ENCODE results near the gene ZDHHC20.
A peak's percentile ranks its signal among the peaks of the same experiment; 100 is the strongest.

ZDHHC20 gene

GRCh38 chr13:21326155-21327031 is 132.7 kb downstream of the ZDHHC20 start:
- Histone ChIP-seq H3K4me1 (ENCODE audit: control insufficient read depth, insufficient read depth, low read length) (peaks cover 3% of the 10 kb centered on the region), H3K27me3 (ENCODE audit: control insufficient read depth in 1 of 2, insufficient read depth in 2 of 2, low read length in 2 of 2) (no peaks in the 10 kb centered on the region), H3K4me3 (ENCODE audit: low read length in 2 of 2) (peak overlapping the region; percentile 56 to 76), H3K27ac (ENCODE audit: low read length) (no peak overlapping the region), H3K9me3 (ENCODE audit: control insufficient read depth in 2 of 2, low read length in 2 of 2) (no peaks in the 10 kb centered on the region), H3K9ac (ENCODE audit: low read length in 2 of 2) (peak overlapping the region; percentile 51 to 55), H3K36me3 (ENCODE audit: control insufficient read depth in 2 of 2, insufficient read depth in 2 of 2, low read length in 2 of 2) (no peaks in the 10 kb centered on the region)

DNA sequence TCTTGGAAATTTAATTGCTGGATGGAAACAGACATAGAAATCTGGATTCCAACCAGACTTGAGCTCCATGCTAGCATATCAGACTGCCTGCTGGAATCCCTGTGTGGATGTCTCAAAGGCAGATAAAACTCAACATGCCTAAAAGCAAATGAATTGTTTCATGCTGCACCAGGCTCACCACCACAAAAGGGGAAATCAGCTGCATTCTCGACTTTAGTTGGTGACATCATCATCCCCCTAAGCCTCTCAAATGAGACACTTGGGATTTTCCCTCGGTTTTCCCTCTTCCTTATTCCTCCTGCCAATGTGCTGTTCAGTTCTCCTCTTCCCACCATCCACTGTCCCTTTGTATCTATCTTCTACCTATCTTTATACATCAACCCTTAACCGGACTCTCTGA is 134.3 kb downstream of the ZDHHC20 start:
- H3K27ac ChIP-seq (ENCODE audit: low read length): no peak overlapping the region
- H3K9ac ChIP-seq (ENCODE audit: low read length in 2 of 2): no peak overlapping the region
- no peaks in the 10 kb centered on the region for H3K9me3 ChIP-seq (ENCODE audit: control insufficient read depth in 2 of 2, low read length in 2 of 2)
- H3K4me1 ChIP-seq (ENCODE audit: control insufficient read depth, insufficient read depth, low read length): peaks cover 3% of the 10 kb centered on the region
- H3K4me3 ChIP-seq (ENCODE audit: low read length in 2 of 2): no peak overlapping the region
- no peaks in the 10 kb centered on the region for H3K27me3 ChIP-seq (ENCODE audit: control insufficient read depth in 1 of 2, insufficient read depth in 2 of 2, low read length in 2 of 2)
- no peaks in the 10 kb centered on the region for H3K36me3 ChIP-seq (ENCODE audit: control insufficient read depth in 2 of 2, insufficient read depth in 2 of 2, low read length in 2 of 2)

DNA sequence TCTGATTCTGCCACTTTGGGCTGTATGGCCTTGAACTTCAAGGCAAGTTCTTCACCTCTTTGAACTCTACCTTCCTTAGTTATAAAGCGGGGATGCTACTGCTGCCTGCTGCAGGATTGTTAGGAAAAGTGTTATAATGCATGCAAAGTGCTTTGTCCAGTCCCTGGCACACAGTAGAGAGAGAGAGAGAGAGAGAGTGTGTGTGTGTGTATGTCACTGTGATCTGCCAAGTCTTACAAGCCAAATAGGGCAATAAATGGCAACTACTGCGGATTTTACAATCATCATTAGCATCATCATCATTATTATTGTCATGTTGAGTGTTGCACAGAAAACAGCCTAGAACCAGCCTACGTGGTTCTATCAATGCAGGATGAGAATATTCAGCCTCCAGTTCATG is 136.1 kb downstream of the ZDHHC20 start:
- no peaks in the 10 kb centered on the region for H3K9me3 ChIP-seq (ENCODE audit: control insufficient read depth in 2 of 2, low read length in 2 of 2)
- H3K36me3 ChIP-seq (ENCODE audit: control insufficient read depth in 2 of 2, insufficient read depth in 2 of 2, low read length in 2 of 2): no peaks in the 10 kb centered on the region
- peaks cover 3% of the 10 kb centered on the region for H3K4me1 ChIP-seq (ENCODE audit: control insufficient read depth, insufficient read depth, low read length)
- no peaks in the 10 kb centered on the region for H3K27me3 ChIP-seq (ENCODE audit: control insufficient read depth in 1 of 2, insufficient read depth in 2 of 2, low read length in 2 of 2)
- no peak overlapping the region for H3K27ac ChIP-seq (ENCODE audit: low read length)
- no peak overlapping the region for H3K4me3 ChIP-seq (ENCODE audit: low read length in 2 of 2)
- H3K9ac ChIP-seq (ENCODE audit: low read length in 2 of 2): no peak overlapping the region

Data from stomach smooth muscle (tissue), 2 donors.